Measurements from ENCODE around the gene COL27A1.

GRCh38 chr9:114116126-114116747 lies 39.1 kb upstream of the COL27A1 start:
- TF ChIP-seq ZNF274 (IDR thresholded peaks at IDR 0.05; ENCODE audit: low read depth, low read length) (no peak), YY1 (IDR thresholded peaks at IDR 0.05; ENCODE audit: insufficient read depth, insufficient read length) (no peak), SUZ12 (IDR thresholded peaks at IDR 0.05; ENCODE audit: extremely low read depth, insufficient read depth, insufficient read length) (no peak)

Data from NT2/D1 (cell line).